Right cardiac atrium (tissue), 5 donors: Measurements from ENCODE around the gene ANKS1A. TPM values are rescaled to one million over a fixed set of nuclear protein-coding genes. Genes with fewer than 3 reads are reported as not detected.
"Not testable (repeated sequence)": the region's sequence is repeated elsewhere in the genome, so short reads cannot be mapped to it uniquely, and the experiment has no call there.

Experiments
- ATAC-seq, 2 donors: fragments of 200-7000 bp; cut with Tn5 transposase; one replicate each; pipeline versions ENCODE4 v1.8.0 to v1.9.1; 2020; ENCODE audit warnings: moderate library complexity in 2 of 2, mild to moderate bottlenecking in 1 of 2
- DNase-seq, 3 donors: peaks; one replicate each; pipeline ENCODE4 v3.0.0-alpha.2; 2020
- H3K27ac ChIP-seq: one replicate; pipeline ENCODE4 v1.5.1; 2013; ENCODE audit warnings: mild to moderate bottlenecking, low read length, control low read depth, moderate library complexity
- H3K27me3 ChIP-seq: one replicate; pipeline ENCODE4 v1.6.1; 2013; ENCODE audit not compliant: control insufficient read depth, insufficient read depth
- H3K4me1 ChIP-seq: one replicate; pipeline ENCODE4 v1.6.1; 2013; ENCODE audit warnings: low read length; ENCODE audit not compliant: control insufficient read depth, insufficient read depth
- H3K4me3 ChIP-seq: one replicate; pipeline ENCODE4 v1.5.1; 2013; ENCODE audit warnings: low read length, control low read depth
- H3K9me3 ChIP-seq: one replicate; pipeline ENCODE4 v1.6.1; 2013; ENCODE audit warnings: low read length; ENCODE audit not compliant: control insufficient read depth
- WGBS: extraction: QIAGEN DNeasy Blood & Tissue Kit; methylation state at CpG from one replicate; pipeline ENCODE4 v1.1.7; 2013; 5-methylcytosine and 5-hydroxymethylcytosine counted together
- intact Hi-C, 4 donors: fragments of 100-400 bp; cut with DNase I; formaldehyde crosslinking; loops; one replicate each; pipeline versions ENCODE4 v1.11.0 to v1.14.0; 2022 to 2023
- polyA plus RNA-seq: library from polyadenylated mRNA; stranded (reverse); fragments of 200-250 nt; gene quantifications from one replicate; pipeline ENCODE4 v1.2.3, GENCODE V29; 2013
- total RNA-seq, 4 donors: library from RNA; stranded (reverse); fragmentation: NEBNext Ultra II Directional; extraction: Animal tissue kit (Norgen Biotek cat#: 25700); gene quantifications; one replicate each; pipeline ENCODE4 v1.2.1, GENCODE V29; 2021
- donor health status: healthy with polysubstance abuse.
- donor health status: DM: no; HTN: yes; CAD: no.
- donor health status: DM: no; HTN: no; CAD: no.
- donor health status: DM: no; HTN: yes; CAD: no; lungs with severe emphysema.
- donor health status: DM: yes; HTN: yes; CAD: no.

ANKS1A gene
- total and polyA plus RNA-seq, 5 donors, result 11.5 to 28.5 (median 27.1) TPM

DNA sequence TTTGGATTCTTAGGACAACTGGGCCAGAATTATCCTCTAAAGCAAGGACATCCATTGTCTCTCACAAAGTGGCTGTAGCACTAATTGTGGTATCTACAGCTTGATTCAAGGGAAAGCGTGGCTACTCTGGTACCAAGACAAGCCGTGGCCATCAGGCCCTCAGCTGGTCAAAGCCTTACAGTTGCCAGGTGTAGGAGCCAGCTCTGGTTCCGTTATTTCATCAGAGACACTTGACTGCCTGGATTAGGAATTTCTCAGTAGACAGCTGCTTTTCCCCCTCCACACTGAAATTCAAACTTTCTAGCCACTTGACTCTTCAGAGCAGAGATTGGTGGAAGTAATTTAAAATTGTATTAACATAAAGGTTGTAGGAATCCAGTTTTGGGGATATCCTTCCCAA is 104.2 kb downstream of the ANKS1A start:
- no peak for DNase-seq
- ATAC-seq, result no peak
- Histone ChIP-seq H3K27me3 (no peaks in the 10 kb centered on the region), H3K9me3 (no peaks in the 10 kb centered on the region), H3K4me3 (no peak overlapping the region), H3K27ac (no peak overlapping the region), H3K4me1 (no peaks in the 10 kb centered on the region)
- intact Hi-C loops, result loop anchor here in 2 of 4 donors (5.0 to 10.0 kb wide), 2 partner anchors 222 to 244 kb away; partner anchors contain the start of gene SCUBE3 (in 1 of the 2)
- 93% methylated on average over 3 of the region's 3 CpGs for WGBS

DNA sequence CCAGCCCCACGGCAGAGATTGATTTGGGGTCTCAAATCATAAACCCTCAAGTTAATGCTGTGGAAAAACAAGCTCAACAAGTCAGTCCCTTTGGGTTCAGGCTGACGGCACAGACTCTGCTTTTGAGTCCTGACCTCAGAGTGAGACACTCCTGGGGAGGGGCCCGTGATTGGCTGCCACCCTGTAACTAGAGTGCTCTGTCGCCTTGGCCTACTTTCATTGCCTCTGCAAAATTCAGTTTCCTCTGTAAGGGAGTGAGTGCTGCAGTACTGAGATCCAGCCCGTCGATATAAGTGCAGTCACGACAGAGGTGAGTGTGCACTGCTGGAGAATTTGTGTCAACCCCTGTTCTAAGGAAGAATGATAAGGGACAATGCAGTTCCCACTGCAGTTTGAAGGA is 105.6 kb downstream of the ANKS1A start:
- no peak overlapping the region for H3K27ac ChIP-seq
- 77% methylated on average over 7 of the region's 7 CpGs for WGBS
- H3K4me1 ChIP-seq, result no peaks in the 10 kb centered on the region
- no peaks in the 10 kb centered on the region for H3K9me3 ChIP-seq
- H3K4me3 ChIP-seq, result no peak overlapping the region
- DNase-seq (no peak), ATAC-seq (peak in 1 of 2 donors; percentile 31)
- intact Hi-C loops, result loop anchor here in 2 of 4 donors (5.0 to 10.0 kb wide), 2 partner anchors 220 to 243 kb away; partner anchors contain the start of gene SCUBE3 (in 1 of the 2)
- no peaks in the 10 kb centered on the region for H3K27me3 ChIP-seq

DNA sequence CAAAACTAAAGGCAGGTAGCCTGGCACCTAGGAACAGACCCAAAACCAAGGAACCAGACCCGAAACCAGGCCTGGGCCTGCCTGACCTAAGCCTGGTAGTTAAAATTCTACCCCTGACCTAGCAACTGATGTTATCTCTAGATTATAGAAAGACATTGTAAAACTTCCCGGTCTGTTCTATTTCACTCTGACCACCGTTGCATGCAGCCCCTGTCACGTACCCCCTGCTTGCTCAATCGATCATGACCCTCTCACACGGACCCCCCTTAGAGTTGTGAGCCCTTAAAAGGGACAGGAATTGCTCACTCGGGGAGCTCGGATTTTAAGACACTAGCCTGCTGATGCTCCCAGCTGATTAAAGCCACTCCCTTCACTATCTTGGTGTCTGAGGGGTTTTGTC is 109.4 kb downstream of the ANKS1A start:
- not testable (repeated sequence) for H3K27me3 ChIP-seq, H3K27ac ChIP-seq, ATAC-seq, H3K9me3 ChIP-seq, DNase-seq, H3K4me3 ChIP-seq, H3K4me1 ChIP-seq
- WGBS, result 90% methylated on average over 8 of the region's 8 CpGs
- intact Hi-C loops, result loop anchor here in 1 of 4 donors (10.0 kb wide), 1 partner anchor 216 kb away; the partner anchor contains the start of gene SCUBE3

DNA sequence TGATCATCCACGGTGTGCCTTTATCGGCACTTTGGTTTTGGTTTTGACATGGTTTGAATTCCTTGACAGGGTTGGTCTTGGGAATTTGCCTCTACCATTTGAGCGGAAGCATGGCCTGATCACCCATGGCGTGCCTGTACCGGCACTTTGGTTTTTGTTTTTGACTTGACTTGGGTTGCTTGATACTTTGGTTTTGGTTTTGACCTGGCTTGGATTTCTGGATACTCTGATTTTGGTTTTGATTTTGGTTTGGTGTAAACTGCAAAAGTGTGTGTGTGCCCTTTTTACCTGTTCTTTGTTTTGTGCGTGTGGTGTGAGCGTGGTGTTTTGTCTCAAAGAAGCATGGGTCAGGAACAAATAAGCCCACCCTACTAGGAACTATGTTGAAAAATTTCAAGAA is 110.1 kb downstream of the ANKS1A start:
- not testable (repeated sequence) for H3K27me3 ChIP-seq, H3K9me3 ChIP-seq, H3K27ac ChIP-seq, DNase-seq, H3K4me3 ChIP-seq, ATAC-seq, H3K4me1 ChIP-seq
- intact Hi-C loops, result loop anchor here in 1 of 4 donors (10.0 kb wide), 1 partner anchor 216 kb away; the partner anchor contains the start of gene SCUBE3
- WGBS, result 98% methylated on average over 7 of the region's 7 CpGs

DNA sequence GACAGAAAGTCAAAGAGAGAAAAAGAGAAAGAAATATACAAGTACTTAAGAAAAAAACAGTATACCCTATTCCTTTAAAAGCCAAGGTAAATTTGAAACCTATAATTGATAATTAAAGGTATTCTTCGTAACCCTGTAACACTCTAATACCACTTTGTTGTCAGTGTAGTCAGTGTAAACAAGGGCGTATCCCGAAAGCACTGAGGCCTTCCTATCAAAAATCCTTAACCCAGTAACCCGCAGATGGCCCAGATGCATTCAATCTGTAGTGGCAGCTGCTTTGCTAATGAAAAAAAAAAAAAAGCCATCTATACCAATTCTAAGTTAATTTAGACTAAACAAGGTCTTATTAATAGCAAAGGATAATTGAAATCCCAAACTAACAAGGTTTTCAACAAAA is 110.9 kb downstream of the ANKS1A start:
- H3K9me3 ChIP-seq, H3K4me3 ChIP-seq, H3K4me1 ChIP-seq, H3K27me3 ChIP-seq, H3K27ac ChIP-seq, ATAC-seq, DNase-seq: not testable (repeated sequence)
- 84% methylated on average over 4 of the region's 4 CpGs for WGBS
- intact Hi-C loops, result loop anchor here in 1 of 4 donors (10.0 kb wide), 1 partner anchor 215 kb away; the partner anchor contains the start of gene SCUBE3

DNA sequence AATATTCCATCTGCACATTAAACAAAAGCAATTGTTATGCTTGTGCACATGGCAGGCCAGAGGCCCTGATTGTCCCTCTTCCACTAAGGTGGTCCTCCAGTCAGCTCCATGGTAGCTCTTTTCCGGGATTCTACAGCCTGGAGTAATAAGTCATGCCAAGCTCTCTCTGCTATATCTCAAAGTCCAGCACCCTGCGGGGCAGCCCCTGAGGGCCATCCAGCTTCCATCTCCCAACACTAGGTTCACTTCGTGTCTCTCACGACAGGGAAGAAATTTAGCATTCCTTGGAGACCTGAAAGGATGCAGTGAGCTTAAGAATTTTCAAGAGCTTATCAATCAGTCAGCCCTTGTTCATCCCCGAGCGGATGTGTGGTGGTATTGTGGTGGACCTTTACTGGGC is 112.3 kb downstream of the ANKS1A start:
- H3K9me3 ChIP-seq, H3K27me3 ChIP-seq, H3K27ac ChIP-seq, H3K4me3 ChIP-seq, H3K4me1 ChIP-seq, intact Hi-C loops, ATAC-seq, DNase-seq: not testable (repeated sequence)
- WGBS, result 75% methylated on average over 6 of the region's 6 CpGs

DNA sequence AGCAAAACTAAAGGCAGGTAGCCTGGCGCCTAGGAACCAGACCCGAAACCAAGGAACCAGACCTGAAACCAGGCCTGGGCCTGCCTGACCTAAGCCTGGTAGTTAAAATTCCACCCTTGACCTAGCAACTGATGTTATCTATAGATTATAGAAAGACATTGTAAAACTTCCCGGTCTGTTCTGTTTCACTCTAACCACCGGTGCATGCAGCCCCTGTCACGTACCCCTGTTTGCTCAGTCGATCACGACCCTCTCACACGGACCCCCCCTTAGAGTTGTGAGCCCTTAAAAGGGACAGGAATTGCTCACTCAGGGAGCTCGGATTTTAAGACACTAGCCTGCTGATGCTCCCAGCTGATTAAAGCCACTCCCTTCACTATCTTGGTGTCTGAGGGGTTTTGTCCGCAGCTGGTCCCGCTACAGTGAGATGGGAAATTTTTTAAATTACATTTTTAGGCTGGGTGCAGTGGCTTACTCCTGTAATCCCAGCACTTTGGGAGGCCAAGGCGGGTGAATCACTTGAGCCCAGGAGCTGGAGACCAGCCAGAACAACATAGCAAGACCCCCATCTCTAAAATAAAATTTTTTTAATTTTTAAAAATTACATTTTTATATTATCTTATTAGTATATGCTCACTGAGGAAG is 115.0 kb downstream of the ANKS1A start:
- DNase-seq, H3K27ac ChIP-seq, H3K27me3 ChIP-seq, intact Hi-C loops, H3K4me3 ChIP-seq, ATAC-seq, H3K9me3 ChIP-seq, H3K4me1 ChIP-seq: not testable (repeated sequence)
- 81% methylated on average over 12 of the region's 12 CpGs for WGBS

DNA sequence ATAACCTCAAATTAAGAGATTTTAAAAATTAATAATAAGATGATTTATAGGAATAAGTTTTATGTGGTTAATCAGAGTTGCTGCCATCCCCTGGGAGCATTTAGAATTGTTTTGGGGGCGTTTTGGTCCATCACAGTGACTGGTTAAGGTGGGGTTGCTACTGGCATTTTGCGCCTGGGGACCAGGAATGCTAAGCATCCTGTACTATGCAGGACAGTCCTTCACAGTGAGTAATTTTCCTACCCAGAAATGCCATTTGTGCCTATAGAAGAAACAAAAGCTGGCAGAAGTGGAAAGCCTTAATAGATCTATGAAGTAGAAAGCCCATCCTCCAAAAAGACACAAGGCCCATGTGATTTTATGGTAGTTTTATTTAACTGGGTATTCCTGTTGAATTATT is 118.0 kb downstream of the ANKS1A start:
- intact Hi-C loops, result no loop called here
- Histone ChIP-seq H3K27me3 (no peaks in the 10 kb centered on the region), H3K27ac (no peak overlapping the region), H3K4me3 (no peak overlapping the region), H3K9me3 (no peaks in the 10 kb centered on the region), H3K4me1 (peaks cover 6% of the 10 kb centered on the region)
- ATAC-seq, result no peak
- WGBS, result 82% methylated on average over 2 of the region's 2 CpGs
- no peak for DNase-seq

DNA sequence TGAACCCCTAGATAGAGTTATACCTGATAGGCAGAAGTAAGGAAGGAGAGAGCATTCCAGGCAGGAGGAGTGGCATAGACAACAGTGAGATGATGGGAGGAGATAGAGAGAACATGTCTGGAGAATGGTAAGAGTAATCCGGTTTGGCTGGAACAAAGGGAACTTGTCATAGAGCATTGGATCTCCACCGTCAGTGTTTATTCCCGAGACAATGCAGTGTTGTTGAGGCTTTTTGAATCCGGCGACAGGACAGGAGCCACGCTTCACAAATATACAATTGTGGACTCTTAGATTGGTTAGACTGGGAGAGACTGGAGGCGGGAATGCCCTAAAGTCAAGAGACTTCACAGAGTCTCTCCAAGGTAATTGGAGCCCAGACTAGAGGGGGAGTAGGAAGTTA is 119.8 kb downstream of the ANKS1A start:
- intact Hi-C loops, result no loop called here
- no peak overlapping the region for H3K27ac ChIP-seq
- WGBS, result 93% methylated on average over 7 of the region's 7 CpGs

DNA sequence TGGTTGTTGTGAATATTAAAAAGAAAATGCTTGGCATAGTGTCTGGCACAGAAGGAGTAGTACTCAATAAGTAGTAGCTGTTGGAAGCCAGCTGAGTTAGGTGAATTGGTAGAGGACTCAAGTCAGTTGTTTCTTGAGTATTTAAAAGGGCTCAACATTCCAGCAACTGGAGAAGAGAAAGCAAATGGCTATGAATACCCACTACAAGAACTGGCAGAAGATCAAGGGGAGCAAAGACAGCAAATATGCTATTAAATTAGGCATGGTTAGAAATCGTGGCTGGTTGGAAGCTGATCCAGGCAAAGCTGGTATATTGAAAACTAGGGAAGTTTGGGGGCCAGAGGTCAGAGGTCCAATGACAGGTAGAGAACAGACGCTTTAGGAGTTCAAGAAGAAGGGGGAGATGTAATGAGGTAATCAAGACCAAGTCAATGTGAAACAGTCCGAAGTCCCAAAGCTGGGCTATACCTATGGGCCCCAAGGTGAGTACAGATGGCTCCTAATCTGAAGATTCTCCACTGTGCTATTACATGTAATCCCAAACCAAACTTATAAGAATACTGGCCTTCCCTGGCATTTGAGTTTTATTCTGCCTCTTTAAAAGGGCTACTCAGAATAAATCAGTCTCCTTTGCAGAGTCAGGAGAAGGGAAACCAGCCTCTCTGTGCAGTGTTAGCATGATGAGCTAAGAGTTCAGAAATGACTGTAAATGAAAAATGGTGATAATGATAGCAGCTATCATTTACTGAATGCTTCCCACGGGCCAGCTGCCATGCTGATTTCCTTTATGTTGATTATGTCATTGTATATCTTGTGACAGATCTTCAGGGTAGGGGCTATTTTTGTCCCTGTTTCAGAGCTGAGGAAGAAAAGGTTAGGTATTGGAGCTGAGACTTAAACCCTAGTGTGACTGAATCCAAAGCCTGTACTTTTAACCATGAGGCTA is 122.3 kb downstream of the ANKS1A start:
- Histone ChIP-seq H3K9me3 (no peaks in the 10 kb centered on the region), H3K27ac (no peak overlapping the region), H3K4me3 (no peak overlapping the region), H3K27me3 (no peaks in the 10 kb centered on the region), H3K4me1 (peaks cover 18% of the 10 kb centered on the region)
- no peak for ATAC-seq
- intact Hi-C loops, result no loop called here
- 38% methylated on average over 4 of the region's 4 CpGs for WGBS
- DNase-seq, result no peak

More for the DNA sequence above, 119.8 kb downstream of the ANKS1A start:
- Histone ChIP-seq H3K4me1 (peaks cover 9% of the 10 kb centered on the region), H3K27me3 (no peaks in the 10 kb centered on the region), H3K4me3 (no peak overlapping the region), H3K9me3 (no peaks in the 10 kb centered on the region)
- DNase-seq (no peak), ATAC-seq (no peak)

DNA sequence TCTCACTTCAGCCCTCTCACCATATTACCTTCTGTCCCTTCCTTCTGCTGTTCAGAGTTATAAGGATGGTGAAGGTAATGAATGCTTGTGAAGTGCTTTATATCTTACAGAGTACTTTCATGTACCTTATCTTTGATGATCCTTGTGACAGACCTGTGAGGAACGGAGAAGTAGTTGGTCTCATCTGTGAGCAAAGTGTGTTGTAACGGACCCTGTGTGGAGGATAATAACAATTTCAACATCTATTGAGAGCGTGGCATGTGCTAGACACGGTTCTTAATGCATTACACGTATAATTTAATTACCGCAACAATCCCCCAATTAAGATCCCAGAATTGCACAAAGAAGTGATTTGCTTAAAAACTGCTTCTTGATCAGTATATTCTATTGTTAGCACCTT is 124.6 kb downstream of the ANKS1A start:
- H3K4me3 ChIP-seq, result no peak overlapping the region
- H3K27ac ChIP-seq, result no peak overlapping the region
- peaks cover 18% of the 10 kb centered on the region for H3K4me1 ChIP-seq
- intact Hi-C loops, result no loop called here
- H3K9me3 ChIP-seq, result no peaks in the 10 kb centered on the region
- WGBS, result 89% methylated on average over 6 of the region's 6 CpGs
- no peaks in the 10 kb centered on the region for H3K27me3 ChIP-seq
- DNase-seq (no peak), ATAC-seq (no peak)
